Stimulated activated CD8-positive, alpha-beta memory T cell treated with anti-CD3 and anti-CD28 coated beads, Interleukin-12 subunit alpha, Interleukin-12 subunit beta, amount 100 ng/mL, for 4 hours (primary cell): Measurements from ENCODE around the gene MOCS3.

Source experiments
- DNase-seq: peaks from one replicate; pipeline ENCODE4 v3.0.0-alpha.2; 2020; ENCODE audit warnings: low read depth

The MOCS3 gene

DNA sequence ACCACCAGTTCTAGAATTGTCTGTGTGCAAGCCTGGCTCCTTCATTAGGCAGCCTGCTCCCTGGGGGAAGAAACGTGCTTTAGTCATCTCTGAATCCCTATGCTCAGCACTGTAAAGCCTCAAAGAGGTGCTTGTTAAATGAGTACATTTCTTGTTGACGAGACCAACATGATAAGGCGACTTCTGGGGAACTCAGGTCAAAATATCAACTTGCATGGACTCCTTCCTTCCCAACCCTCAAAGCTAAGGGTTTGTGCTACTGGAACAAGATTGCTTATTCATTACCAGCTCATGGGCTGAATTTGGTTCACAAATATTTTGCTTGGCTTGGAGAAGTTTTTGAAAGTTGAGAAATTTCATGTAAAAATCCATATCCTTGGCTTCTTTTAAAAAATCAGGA is 53.7 kb downstream of the MOCS3 start:
- DNase-seq, result no peak
